ENCODE results near the gene DPP8. TPM values are rescaled to one million over a fixed set of nuclear protein-coding genes. Genes with fewer than 3 reads are reported as not detected.

The DPP8 gene
- total RNA-seq, 4 donors from 2014 or later = 22.2 to 58.3 (median 33.5) TPM

DNA sequence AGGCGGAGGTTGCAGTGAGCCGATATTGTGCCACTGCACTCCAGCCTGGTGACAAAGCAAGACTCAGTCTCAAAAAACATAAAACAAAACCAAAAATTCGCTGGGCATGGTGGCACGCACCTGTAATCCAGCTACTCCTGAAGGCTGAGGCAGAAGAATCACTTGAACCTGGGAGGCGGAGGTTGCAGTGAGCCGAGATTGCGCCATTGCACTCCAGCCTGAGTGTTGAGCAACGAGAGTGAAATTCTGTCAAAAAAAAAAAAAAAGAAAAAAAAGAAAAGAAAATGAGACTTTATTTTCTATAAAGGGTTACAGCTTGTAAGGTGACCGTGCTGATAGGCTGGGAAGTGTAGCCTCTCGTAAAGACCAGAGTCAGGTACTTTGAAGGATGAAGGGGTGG, 6.7 kb upstream of the DPP8 start:
- no peak overlapping the region for H3K4me3 ChIP-seq
- H3K27me3 ChIP-seq = no peaks in the 10 kb centered on the region
- no peak for DNase-seq (ENCODE audit: low spot score in 2 of 2)
- no peak for TF ChIP-seq EP300 (IDR thresholded peaks at IDR 0.05)
- TF ChIP-seq POLR2AphosphoS5 (IDR thresholded peaks at IDR 0.05) = no peak
- no peak for TF ChIP-seq POLR2A (IDR thresholded peaks at IDR 0.05)
- TF ChIP-seq CTCF (IDR thresholded peaks at IDR 0.05) = no peak
- H3K4me1 ChIP-seq = peaks cover 4% of the 10 kb centered on the region
- H3K27ac ChIP-seq = no peak overlapping the region
- WGBS = 81% methylated on average over 10 of the region's 10 CpGs
- H3K9me3 ChIP-seq = no peaks in the 10 kb centered on the region
- H3K36me3 ChIP-seq = no peaks in the 10 kb centered on the region

DNA sequence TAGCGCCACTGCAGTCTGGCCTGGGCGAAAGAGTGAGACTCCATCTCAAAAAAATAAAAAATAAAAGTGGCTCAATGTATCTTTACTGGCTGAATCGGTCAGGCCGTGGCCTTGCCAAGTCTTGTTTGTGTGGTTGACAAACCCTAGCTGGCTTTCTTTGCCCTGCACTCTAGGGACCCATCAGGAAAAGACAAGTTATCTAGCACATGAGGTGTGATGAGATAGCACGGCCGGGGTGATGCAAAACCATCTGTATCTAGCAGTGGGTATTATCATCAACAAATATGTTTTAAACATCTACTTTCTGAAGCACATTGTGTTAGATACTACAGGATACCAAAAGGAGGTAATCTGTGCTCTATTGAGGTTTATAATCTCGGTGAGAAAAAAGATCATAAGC, 3.9 kb upstream of the DPP8 start:
- 87% methylated on average over 7 of the region's 7 CpGs for WGBS
- H3K9me3 ChIP-seq = no peaks in the 10 kb centered on the region
- H3K4me1 ChIP-seq = peaks cover 9% of the 10 kb centered on the region
- TF ChIP-seq POLR2A (IDR thresholded peaks at IDR 0.05) = no peak
- no peak for TF ChIP-seq CTCF (IDR thresholded peaks at IDR 0.05)
- no peaks in the 10 kb centered on the region for H3K27me3 ChIP-seq
- H3K36me3 ChIP-seq = no peaks in the 10 kb centered on the region
- H3K27ac ChIP-seq = no peak overlapping the region
- DNase-seq (ENCODE audit: low spot score in 2 of 2) = no peak
- H3K4me3 ChIP-seq = no peak overlapping the region

DNA sequence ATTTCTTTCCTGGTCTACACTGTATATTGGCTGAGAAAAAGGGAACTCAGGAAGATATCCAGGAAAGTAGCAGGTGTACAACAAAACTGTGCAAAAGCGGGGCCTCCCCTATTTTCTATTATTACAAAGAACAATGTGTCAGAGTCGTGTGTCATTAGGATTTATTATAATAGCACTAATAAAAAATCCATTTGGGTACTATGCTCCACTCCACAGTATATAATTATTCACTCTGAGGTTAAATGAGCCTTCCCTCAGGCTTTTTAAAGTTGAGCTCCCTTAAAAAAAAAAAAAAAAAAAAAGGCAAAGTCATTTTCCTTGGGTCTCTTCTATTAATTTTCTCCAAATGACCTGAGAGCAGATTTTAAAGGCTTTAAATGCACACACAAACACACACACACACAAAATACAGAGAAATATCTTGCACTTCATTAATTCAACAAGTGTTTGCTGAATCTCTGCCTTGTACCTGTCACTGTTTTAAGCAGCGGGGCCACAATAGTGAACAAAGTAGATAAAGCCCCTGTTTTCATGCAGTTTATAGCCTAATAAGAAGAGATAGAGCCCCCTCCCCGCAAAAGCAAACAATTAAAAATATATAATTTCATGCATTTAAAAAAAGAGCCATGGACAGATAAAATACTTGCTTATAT, 1.3 kb upstream of the DPP8 start:
- Histone ChIP-seq H3K36me3 (peaks cover 3% of the 10 kb centered on the region), H3K9me3 (no peaks in the 10 kb centered on the region), H3K27me3 (no peaks in the 10 kb centered on the region), H3K4me1 (peaks cover 31% of the 10 kb centered on the region), H3K27ac (no peak overlapping the region), H3K4me3 (no peak overlapping the region)
- 88% methylated on average over 4 of the region's 4 CpGs for WGBS
- no peak for DNase-seq (ENCODE audit: low spot score in 2 of 2)
- TF ChIP-seq CTCF (IDR thresholded peaks at IDR 0.05) (no peak), POLR2A (IDR thresholded peaks at IDR 0.05) (no peak), EP300 (IDR thresholded peaks at IDR 0.05) (no peak), POLR2AphosphoS5 (IDR thresholded peaks at IDR 0.05) (no peak)

- peak overlapping the region; percentile 93 for H3K4me3 ChIP-seq
- H3K36me3 ChIP-seq = peaks cover 3% of the 10 kb centered on the region
- H3K27ac ChIP-seq = no peak overlapping the region
- no peaks in the 10 kb centered on the region for H3K9me3 ChIP-seq
- WGBS = 31% methylated on average over 8 of the region's 8 CpGs
- TF ChIP-seq CTCF (IDR thresholded peaks at IDR 0.05) (no peak), POLR2A (IDR thresholded peaks at IDR 0.05) (no peak), EP300 (IDR thresholded peaks at IDR 0.05) (no peak), POLR2AphosphoS5 (IDR thresholded peaks at IDR 0.05) (no peak)
- no peaks in the 10 kb centered on the region for H3K27me3 ChIP-seq
- no peak for DNase-seq (ENCODE audit: low spot score in 2 of 2)
- peaks cover 40% of the 10 kb centered on the region for H3K4me1 ChIP-seq
Measured at GRCh38 chr15:65517866-65518207, 348 bp upstream of the DPP8 start.

DNA sequence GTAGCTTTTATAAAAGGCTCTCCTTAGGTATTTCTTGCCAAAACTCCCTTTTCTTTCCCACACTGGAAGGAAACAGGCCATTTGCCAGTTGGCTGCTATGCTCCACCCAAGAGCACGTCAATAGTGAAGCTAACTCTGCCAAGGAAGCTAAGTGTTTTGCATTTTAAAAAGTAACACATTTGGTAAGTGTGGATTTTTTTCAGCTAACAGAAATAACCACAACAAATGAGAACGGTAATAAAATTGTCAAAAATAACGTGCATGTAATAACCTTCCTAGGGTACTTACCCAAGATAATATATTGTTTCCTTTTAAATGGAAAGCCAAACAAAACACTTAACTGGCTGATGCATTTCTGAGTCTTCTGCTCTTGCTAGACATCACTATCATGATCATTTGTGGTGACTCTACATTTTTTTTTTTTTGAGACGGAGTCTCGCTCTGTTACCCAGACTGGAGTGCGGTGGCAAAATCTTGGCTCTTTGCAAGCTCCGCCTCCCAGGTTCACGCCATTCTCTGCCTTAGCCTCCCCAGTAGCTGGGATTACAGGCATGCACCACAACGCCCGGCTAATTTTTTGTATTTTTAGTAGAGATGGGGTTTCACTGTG, 4.6 kb downstream of the DPP8 start:
- H3K4me1 ChIP-seq = peaks cover 56% of the 10 kb centered on the region
- H3K27ac ChIP-seq = peak overlapping the region; percentile 41
- peak overlapping the region; percentile 26 for H3K4me3 ChIP-seq
- DNase-seq (ENCODE audit: low spot score in 2 of 2) = no peak
- no peaks in the 10 kb centered on the region for H3K9me3 ChIP-seq
- H3K36me3 ChIP-seq = peaks cover 36% of the 10 kb centered on the region
- H3K27me3 ChIP-seq = no peaks in the 10 kb centered on the region
- WGBS = 20% methylated on average over 10 of the region's 10 CpGs
- TF ChIP-seq POLR2AphosphoS5 (IDR thresholded peaks at IDR 0.05) (no peak), POLR2A (IDR thresholded peaks at IDR 0.05) (no peak), CTCF (IDR thresholded peaks at IDR 0.05) (no peak), EP300 (IDR thresholded peaks at IDR 0.05) (no peak)

Measured in suprapubic skin (tissue), 4 donors.